Right forelimb (tissue), 1 donor: ENCODE results near the gene CPN1.

ENCODE experiments used
- DNase-seq: peaks from one replicate; pipeline ENCODE4 v3.0.0-alpha.2; 2018

The CPN1 gene

GRCh38 chr10:99995713-99996112 lies 86.0 kb downstream of the CPN1 start:
- DNase-seq: no peak

- DNase-seq: no peak
Measured at GRCh38 chr10:99995269-99995668, 86.4 kb downstream of the CPN1 start.

- no peak for DNase-seq
Measured at GRCh38 chr10:99994801-99995200, 86.9 kb downstream of the CPN1 start.

GRCh38 chr10:99993701-99994689 lies 87.7 kb downstream of the CPN1 start:
- peak; percentile 65 for DNase-seq
